ENCODE measurements around the gene EME1.
"Not testable (repeated sequence)": the region's sequence is repeated elsewhere in the genome, so short reads cannot be mapped to it uniquely, and the experiment has no call there.

EME1 gene

DNA sequence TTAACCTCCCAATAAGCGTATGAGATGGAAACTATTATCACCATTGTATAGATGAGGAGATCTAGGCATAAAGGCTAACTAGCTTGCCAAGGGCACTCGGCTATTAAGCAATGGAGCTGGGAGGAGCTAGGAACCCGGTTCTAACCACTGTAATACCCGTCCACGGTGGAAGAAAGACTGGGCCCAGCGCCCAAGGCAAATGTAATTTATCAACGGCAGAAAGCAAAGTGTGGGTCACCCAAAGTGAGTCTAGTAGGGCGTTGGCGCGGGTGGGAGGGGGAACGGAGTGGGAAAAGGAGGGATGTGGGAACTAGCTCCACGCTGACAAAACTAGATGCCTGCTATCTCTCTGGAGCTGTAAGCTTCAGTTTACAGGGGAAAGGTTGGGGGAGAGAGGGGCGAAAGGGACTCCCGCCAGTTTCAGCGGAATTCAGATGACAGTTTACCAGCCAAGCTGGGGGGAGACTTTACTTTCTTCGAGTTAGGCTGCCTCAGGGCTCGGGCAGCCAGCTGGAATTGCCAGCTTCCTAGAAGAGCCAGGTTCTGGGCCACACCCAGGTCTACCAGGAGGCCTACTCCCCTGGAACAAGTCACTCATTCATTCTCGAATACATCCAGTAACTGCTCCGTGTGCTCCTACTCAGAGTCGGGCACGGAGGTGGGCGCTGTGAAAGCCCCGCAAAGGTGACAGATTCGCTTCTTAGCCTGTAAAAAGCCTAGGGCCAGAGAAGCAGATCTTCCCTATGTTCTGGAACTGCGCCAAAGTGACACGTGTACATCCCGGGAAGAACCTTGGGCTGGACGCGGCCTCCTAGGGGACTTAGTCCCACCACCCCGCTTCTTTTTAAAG lies 23.5 kb downstream of the EME1 start:
- DNase-seq: no peak

DNA sequence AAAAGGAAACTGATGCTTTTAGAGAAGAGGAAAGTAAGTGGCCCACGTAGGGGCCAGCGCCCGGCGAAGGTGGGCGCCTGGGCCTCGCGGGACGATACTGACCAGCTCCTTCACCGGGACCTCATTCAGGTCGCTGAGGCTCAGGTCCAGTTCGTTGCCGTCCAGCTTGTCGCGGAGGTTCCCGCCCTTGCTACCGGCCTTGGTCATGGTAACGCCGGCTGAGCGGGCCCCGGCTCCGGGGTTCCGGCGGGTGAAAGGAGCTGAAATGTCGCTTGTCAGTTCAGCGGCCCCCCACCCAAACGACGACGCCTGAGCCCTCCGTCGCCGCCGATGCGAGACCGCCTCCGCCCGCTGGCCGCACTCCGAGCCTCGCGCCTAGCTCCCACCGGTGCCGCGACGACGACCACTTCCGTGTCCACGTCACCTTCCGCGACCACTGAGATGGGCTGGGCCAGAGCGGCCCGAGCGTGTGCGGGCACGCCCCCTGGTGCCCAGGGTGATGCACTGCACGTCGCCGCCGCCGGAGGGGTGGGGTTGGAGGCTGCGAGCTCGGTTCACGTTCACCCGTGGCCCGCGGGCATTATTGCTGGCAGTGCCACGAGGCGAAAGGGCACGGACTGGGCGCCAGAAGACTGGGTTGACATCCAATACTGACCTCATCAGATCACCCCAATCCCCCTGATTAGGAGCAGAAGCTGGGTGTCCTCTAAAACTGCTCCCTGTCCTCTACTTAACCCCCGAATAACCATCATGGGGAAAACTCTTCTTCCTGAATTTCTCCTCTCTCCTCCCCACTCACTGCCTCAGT lies 24.3 kb downstream of the EME1 start, which contains the start of gene LRRC59:
Gene LRRC59, minus strand, starts transcription at position 413 of the 808 bp plus-strand sequence. Its CDS starts 206 bp downstream, at position 207.
- peak; percentile 89 for DNase-seq

DNA sequence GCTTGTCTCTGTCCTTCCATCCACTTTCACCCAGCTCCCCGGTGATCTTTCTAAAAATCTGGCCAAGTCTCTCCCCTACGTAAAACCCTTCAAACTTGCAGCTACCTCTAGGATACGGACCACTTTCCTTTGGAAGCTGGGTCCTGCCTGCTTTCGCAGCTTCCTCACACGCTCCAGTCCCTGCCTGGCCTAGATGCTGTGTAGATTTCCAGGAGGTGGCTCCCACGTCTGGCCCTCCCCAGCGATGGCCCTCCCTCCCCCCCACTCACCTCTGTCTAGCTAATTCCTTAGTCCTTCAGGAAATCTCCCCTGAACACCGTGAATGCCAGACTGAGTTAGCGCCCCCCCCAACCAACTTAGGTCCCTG lies 24.9 kb downstream of the EME1 start:
- no peak for DNase-seq

DNA sequence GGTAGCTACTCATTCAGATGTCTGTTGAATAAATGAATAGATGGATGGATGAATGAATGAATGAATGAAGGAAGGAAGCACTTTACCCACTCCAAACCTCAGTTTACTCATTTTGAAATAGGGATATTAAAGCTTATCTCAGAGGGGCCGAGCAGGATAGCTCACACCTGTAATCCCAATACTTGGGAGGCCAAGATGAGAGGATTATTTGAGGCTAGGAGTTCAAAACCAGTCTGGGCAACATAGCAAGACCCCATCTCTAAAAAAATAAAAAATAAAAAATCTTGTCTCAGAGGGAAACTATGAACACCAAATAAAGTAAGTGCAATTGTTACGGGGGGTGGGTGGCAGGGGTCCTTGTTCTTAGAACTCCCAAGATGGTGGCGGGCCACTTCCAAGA lies 25.6 kb downstream of the EME1 start:
- DNase-seq: not testable (repeated sequence)

DNA sequence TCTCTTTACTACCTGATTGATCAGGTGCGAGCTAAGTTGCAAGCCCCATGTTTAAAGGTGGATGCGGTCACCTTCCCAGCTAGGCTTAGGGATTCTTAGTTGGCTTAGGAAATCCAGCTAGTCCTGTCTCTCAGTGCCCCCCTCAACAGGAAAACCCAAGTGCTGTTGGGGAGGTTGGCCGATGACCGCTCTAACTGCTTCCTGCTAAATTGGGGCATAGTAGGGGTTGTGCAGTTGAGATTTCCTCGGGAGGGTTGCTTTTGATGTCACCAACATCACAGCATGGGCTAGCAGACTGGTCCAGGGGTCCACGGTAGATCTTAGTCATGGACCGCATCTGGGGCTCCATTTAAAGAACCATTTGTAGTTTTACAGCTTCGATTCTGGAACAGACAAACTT lies 26.6 kb downstream of the EME1 start:
- DNase-seq: not testable (repeated sequence)

DNA sequence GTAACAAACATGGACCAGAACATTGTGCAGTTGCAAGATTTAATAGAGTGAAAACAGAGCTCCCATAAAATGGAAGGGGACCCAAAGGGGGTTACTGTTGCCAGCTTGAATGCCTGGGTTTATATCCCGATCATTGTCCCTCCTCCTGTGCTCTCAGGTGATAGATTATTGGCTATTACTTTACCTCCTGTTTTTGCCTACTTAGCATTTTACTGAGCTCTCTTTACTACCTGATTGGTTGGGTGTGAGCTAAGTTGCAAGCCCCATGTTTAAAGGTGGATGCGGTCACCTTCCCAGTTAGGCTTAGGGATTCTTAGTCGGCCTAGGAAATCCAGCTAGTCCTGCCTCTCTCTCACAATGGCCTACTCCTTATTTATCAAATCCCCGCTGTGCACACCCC lies 32.3 kb downstream of the EME1 start:
- DNase-seq: not testable (repeated sequence)

DNA sequence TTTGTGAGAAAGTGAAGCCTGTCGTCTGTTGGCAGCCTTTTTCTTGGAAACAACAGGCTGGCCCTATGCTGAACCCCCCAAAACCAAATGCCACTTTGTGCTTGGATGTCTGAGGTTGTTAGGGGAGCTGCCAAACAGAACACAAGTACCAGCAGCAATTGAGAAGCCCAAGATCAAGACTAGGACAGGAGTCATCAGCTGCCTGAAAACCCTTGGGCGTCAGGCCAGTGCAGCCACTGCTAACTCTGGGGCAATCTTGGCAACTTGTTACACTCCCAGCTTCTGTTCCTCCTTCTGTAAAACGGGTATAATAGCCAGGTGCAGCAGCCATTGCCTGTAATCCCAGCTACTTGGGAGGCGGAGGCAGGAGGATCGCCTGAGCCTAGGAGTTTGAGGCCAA lies 33.5 kb downstream of the EME1 start:
- no peak for DNase-seq

DNA sequence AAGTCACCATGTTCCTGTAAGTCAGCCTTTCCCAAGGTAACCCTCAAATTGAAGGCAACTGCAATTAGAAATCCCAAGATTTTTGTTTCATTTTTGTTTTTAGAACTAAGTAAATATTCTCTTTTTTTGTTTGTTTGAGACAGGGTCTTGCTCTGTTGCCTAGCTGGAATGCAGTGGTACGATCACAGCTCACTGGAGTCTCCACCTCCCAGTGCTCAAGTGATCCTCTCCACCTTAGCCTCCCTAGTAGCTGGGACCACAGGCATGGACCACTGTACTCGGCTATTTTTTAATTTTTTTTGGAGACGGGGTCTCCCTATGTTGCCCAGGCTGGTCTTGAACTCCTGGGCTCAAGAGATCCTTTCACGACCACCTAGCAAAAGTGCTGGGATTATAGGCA lies 34.9 kb downstream of the EME1 start:
- no peak for DNase-seq

DNA sequence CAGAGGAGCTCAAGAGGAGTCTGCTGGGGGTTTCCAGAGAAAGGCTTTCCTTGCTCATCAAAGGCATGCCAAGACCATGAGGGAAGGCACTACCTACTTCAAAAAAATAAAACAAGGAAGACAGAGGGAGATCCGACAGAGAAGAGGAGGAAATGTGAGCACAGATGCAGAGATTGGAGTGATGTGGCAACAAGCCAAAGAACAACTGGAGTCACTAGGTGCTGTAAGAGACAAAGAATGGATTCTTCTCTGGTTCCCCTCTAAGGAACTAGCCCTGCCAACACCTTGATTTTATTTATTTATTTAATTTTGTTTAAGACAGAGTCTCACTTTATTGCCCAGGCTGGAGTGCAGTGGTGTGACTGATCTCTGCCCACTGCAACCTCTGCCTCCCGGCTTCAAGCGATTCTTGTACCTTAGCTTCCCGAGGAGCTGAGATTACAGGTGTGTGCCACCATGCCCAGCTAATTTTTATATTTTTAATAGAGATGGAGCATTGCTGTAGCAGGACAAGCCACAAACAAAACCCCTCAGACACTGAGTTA lies 39.2 kb downstream of the EME1 start:
- no peak for DNase-seq

DNA sequence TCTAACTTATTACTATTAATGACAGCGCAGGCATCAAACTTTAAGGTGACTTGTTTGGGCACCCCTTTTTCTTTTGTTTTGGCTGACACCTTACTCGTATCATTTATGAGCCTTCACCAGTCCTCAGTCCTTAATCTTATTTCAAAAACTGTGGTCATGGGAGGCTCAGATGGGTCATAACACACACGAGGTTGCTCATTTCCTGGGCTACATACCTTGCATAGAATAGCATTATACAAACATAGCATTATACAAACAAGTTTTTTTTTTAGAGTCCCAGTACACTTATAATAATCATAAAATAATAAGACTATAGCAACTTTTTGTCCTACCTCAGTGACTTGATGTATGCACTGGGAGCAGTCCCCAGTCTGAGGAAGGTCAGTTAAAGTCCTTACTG lies 41.8 kb downstream of the EME1 start:
- no peak for DNase-seq

DNA sequence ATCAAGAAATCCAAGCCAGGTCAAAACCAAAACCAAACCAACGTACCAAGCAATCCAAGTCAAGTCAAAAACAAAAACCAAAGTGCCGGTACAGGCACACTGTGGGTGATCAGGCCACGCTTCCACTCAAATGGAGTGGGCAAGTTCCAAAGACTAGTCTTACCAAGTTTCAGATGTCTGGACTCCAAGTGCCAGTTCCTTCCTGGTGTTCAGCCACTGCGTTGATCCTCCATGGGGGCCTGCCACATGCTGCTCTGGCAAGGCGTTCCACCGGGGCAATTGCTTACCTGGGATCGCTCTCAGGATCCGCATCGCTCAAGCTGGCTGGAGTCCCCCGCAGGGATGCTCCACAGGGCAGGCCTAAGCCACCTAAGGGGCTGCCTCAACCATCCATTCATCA lies 46.5 kb downstream of the EME1 start:
- not testable (repeated sequence) for DNase-seq

DNA sequence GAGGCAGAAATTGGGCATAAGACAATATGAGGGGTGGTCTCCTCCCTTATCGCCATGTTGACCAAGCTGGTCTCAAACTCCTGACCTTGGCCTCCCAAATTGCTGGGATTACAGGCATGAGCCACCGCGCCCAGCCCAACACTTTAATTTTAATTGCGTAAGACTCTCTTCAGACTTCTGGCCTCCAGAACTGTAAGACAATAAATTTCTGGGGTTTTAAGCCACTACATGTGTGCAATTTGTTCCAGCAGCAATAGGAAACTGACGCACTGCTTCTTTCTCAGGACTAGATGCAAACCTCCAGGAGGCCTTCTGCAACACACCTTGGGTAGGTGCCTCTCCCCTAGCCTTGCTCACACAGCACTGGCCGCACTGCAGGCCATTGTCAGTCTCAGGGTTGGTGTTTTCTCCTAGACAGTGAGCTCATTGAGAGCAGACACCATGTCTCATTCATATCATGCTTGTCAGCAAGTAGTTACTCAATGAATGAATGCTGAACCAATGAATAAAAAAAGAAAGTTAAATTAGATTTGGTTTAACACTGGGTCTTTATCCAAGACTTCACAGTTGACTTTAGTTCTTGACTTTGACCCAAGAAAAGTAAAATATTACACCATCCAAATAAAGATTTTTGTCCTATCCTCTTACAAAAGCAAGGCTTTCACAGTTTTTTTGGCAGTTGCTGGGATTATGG lies 47.5 kb downstream of the EME1 start:
- no peak for DNase-seq

DNA sequence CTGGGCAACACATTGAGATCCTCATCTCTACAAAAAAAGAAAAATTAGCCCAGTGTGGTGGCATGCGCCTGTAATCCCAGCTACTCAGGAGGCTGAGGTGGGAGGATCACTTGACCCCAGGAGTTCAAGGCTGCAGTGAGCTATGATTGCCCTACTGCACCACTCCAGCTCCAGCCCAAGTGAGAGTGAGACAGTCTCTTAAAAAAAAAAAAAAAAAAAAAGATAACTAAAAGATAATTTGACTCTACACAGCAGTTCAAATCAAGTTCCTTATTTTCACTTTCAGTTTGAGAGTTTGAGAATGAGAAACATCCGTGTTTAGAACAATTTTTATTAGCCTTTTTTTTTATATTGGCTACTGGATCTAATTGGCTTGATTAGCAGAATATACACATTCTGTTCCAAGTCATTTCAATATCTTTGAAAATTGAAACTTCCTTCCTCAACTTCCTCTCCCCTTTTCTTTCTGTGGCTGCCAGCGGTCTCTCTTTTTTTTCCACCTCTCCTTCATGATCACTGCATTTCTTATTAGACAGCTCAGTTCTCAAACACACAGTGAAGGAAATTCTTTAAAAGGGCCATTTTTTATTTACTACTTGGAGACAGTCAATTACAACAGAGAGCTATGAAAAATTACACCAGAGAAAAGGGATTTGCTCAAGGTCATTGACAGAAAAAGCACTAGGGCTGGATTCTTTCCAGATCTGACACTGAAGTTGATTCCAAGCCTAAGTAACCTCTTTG lies 48.5 kb downstream of the EME1 start:
- DNase-seq: no peak

DNA sequence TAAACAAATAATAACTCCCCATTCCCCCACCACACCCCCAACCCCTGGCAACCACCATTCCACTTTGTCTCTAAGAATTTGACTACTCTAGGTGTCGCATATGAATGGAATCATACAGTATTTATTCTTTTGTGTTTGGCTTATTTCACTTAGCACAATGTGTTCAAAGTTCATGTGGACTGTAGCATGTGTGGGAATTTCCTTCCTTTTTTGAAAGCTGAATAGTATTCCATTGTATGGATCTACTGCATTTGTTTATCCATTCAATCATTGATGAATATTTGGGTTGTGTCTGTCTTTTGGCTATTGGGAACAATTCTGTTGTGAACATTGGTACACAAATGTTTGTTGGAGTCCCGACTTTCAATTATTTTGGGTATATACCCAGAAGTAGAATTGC lies 49.7 kb downstream of the EME1 start:
- no peak for DNase-seq

DNA sequence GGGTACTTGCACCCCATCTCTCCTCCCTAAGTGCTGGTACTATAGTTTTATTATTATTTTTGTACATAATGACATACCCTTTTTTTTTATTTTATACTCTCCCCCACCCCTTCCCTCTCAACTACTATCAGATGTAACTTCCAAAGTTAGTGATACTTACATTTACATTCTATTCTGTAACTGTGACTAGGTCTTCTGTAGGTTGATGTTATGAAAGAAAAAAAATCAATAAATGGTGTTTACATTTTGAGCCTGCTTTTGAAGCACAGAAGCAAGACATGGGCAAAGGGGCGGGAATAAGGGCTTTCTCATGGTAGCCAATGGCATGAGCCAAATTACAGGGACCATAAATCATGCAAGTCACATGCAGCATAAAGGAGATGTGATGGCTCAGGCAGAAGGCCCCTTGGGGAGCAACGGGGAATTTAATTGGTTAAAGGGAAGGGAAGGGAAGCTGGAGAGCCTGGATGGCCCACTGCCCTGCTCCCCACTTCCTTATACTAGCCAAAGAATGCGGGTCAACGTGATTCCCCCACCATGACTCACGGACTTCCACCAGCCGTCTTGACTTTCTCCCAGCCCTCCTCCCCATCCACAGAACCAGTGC lies 50.6 kb downstream of the EME1 start:
- no peak for DNase-seq

DNA sequence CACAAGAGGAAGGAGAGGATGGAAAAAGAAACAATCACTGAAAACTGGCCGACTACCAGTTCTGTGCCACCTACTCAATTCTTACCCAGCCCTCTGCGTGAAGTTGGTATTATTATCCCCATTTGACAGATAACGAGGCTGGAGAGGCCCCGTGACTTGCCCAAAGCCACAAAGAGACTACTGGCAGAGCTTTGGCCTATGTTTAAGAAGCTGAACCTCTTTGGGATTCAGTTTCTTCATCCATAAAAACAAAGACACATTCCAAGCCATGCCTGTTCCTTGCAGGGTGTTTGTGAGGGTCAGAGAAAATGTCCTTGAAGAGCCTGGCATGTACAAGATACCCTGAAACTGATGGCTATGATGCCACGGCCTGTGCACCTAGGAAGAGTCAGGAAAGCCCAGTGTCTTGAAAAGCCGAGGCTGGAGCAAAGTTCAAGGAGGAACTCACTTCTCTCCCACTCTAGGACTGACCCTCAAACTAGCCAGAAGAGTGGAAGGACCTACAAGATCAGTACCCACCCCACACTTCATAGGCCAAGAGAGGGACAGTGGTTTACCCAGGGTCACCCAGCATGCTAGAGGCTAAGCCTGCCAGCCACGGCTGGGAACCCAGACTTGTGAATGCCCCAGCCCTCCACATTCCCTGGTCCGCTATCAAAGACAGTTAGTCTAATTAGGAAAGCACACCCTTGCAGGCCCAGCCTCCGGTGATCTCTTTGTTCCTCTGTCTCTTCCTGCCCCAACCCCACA lies 51.4 kb downstream of the EME1 start:
- DNase-seq: no peak

DNA sequence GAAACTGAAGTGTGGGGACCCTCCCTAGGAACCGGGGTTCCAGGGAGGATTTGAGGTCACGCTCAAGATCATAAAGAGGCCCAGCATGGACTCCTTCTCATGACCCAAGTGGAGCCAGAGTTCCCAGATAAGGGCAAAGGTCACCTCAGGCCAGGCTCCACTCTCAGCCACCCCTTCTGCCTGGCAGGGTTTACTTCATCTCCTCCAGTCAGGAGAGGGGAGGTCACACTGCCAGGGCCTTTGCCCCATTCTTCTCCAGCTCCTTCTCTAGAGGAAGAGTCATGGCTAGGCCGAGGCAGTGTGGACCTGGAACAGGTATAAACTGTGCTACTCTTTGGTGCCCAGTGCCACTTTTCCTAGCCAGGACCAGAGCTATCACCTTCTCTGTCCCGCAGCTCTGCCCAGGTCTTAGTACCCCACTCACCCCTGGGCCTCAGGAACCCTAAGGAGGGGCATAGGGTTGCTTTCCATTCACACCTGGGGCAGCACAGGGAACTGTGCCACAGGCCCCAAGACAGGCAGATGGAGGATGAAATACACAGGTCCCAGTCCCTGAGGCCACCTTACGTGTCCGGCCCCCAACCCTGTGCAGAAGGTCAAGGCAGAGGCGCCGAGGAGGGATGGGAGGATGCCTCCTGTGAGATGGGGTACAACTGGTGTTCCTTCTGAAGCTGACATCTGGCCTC lies 52.1 kb downstream of the EME1 start:
- no peak for DNase-seq

DNA sequence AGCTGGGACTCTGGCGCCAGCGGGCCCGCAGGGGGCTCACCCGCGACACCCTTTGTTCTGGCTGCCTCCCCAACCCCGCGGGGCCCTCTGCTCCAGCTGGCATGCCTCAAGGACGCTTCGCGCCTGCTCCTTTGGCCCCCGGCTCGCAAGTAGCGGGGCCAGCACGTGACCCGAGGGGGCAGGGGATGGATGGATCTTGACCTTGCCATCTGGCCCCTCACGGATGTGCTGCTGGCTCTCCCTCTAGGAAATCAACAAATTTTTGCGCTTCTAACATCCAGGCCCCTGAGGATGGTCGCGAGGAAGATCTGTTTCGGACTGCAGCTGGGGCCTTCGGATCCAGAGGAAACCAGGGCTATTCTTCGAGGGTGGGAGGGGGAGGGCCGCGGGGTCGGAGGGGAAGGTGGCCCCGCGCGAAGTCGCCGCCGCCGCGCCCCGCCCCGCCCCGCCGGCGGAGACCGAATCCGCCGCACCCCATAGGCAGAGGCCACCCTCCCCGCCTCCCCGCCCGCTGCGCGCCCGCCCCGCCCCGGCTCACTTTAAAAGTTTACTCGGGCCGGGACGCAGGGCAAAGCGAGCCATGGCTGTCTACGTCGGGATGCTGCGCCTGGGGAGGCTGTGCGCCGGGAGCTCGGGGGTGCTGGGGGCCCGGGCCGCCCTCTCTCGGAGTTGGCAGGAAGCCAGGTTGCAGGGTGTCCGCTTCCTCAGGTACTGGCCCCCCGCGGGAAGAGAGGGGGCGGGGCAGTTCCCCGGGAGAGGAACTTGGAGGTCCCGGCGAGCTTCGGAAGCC lies 52.8 kb downstream of the EME1 start, which contains the start of gene ACSF2:
Gene ACSF2, plus strand, starts transcription at position 537 of the 790 bp plus-strand sequence. Its CDS starts 44 bp downstream, at position 581.
- DNase-seq: peak; percentile 61

DNA sequence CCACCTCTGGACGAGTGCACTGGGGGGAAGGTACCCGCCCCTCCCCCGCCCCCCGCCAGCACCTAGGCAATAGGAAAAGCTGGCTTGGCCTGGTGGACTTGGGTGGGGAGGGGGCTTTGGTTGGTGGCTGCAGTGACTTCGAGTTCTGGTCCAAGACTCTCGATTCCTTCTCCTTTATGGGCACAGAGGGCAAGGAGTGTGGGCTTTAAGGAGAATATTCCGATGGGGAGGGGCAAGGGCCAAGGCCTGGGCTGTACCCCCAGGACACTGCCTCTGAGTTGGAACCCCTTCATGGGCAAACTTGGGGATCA lies 53.4 kb downstream of the EME1 start:
- DNase-seq: no peak

Data from effector CD4-positive, alpha-beta T cell (primary cell).